Tibial nerve (tissue), 4 donors: ENCODE measurements around the gene YPEL2. TPM values are rescaled to one million over a fixed set of nuclear protein-coding genes. Genes with fewer than 3 reads are reported as not detected.
"Not testable (repeated sequence)": the region's sequence is repeated elsewhere in the genome, so short reads cannot be mapped to it uniquely, and the experiment has no call there.

Source experiments
- DNase-seq, 2 donors: peaks; one replicate each; pipeline ENCODE4 v3.0.0-alpha.2; 2019; ENCODE audit warnings: low spot score in 2 of 2
- H3K27ac ChIP-seq, 4 donors: fragments of 200-600 bp; sonication (generic) in 3 of 4; one replicate each; pipeline ENCODE4 v1.5.1; 2017 to 2019; ENCODE audit warnings: mild to moderate bottlenecking in 1 of 4
- H3K27me3 ChIP-seq, 2 donors: fragments of 200-600 bp; sonication (generic) in 1 of 2; one replicate each; pipeline versions ENCODE4 v1.5.1 to v1.6.0; 2017 to 2019
- H3K36me3 ChIP-seq, 3 donors: fragments of 200-600 bp; sonication (generic); one replicate each; pipeline ENCODE4 v1.5.1; 2018 to 2019
- H3K4me1 ChIP-seq, 4 donors: fragments of 200-600 bp; sonication (generic) in 3 of 4; one replicate each; pipeline ENCODE4 v1.5.1; 2017 to 2019
- H3K4me3 ChIP-seq, 4 donors: fragments of 200-600 bp; sonication (generic) in 3 of 4; one replicate each; pipeline ENCODE4 v1.5.1; 2017 to 2019; ENCODE audit warnings: mild to moderate bottlenecking in 1 of 4, moderate library complexity in 1 of 4
- H3K9me3 ChIP-seq, 4 donors: fragments of 200-600 bp; sonication (generic) in 3 of 4; one replicate each; pipeline ENCODE4 v1.5.1; 2017 to 2019
- CTCF ChIP-seq, 5 experiments: fragments of 200-600 bp in 3 of 5; fragments of 450-650 bp in 2 of 5; sonication (generic) in 3 of 5; IDR thresholded peaks; one replicate each; pipeline ENCODE4 v1.5.1; 2016 to 2019; ENCODE audit warnings: antibody characterized with exemption in 5 of 5, mild to moderate bottlenecking in 3 of 5, moderate library complexity in 2 of 5
- EP300 ChIP-seq, 2 donors: sonication (generic); formaldehyde crosslinking; IDR thresholded peaks; one replicate each; pipeline ENCODE4 v1.6.1; 2017; ENCODE audit warnings: antibody characterized with exemption in 2 of 2, mild to moderate bottlenecking in 1 of 2
- POLR2A ChIP-seq, 2 donors: fragments of 450-650 bp; IDR thresholded peaks; one replicate each; pipeline ENCODE4 v1.6.1; 2017; ENCODE audit warnings: antibody characterized with exemption in 2 of 2, mild to moderate bottlenecking in 2 of 2, moderate library complexity in 2 of 2
- WGBS, 2 donors: methylation state at CpG; one replicate each; pipeline ENCODE4 v1.1.5; 2018; 5-methylcytosine and 5-hydroxymethylcytosine counted together
- total RNA-seq, 4 donors: library from RNA; depleted of rRNA; stranded (reverse); fragments of >200 nt; gene quantifications; one replicate each; pipeline ENCODE4 v1.1.0, GENCODE V29; 2016

The YPEL2 gene
- total RNA-seq, 4 donors from 2014 or later, result 33.6 to 59.9 (median 48.7) TPM

GRCh38 chr17:59406808-59407381 is 75.4 kb downstream of the YPEL2 start:
- Histone ChIP-seq H3K4me1 (peaks cover 0 to 21% (median 3%) of the 10 kb centered on the region in 4 donors), H3K27ac (peak overlapping the region in 2 of 4 donors; percentile 26 to 73), H3K36me3 (peaks cover 0 to 52% (median 0%) of the 10 kb centered on the region in 3 donors), H3K27me3 (no peaks in the 10 kb centered on the region), H3K9me3 (peaks cover 0 to 11% (median 0%) of the 10 kb centered on the region in 4 donors), H3K4me3 (no peak overlapping the region)
- no peak for DNase-seq
- TF ChIP-seq EP300 (IDR thresholded peaks at IDR 0.05), result no peak
- no peak for TF ChIP-seq POLR2A (IDR thresholded peaks at IDR 0.05)
- no peak for TF ChIP-seq CTCF (IDR thresholded peaks at IDR 0.05)
- WGBS, 2 donors, result 22 to 43% methylated on average over 7 of the region's 7 CpGs

GRCh38 chr17:59409336-59410048 is 78.0 kb downstream of the YPEL2 start:
- no peaks in the 10 kb centered on the region for H3K27me3 ChIP-seq
- peaks cover 0 to 20% (median 3%) of the 10 kb centered on the region in 4 donors for H3K4me1 ChIP-seq
- peaks cover 0 to 11% (median 0%) of the 10 kb centered on the region in 4 donors for H3K9me3 ChIP-seq
- TF ChIP-seq CTCF (IDR thresholded peaks at IDR 0.05) (no peak), EP300 (IDR thresholded peaks at IDR 0.05) (no peak), POLR2A (IDR thresholded peaks at IDR 0.05) (no peak)
- peaks cover 0 to 26% (median 0%) of the 10 kb centered on the region in 3 donors for H3K36me3 ChIP-seq
- H3K4me3 ChIP-seq, result no peak overlapping the region
- WGBS, 2 donors, result 74 to 80% methylated on average over 3 of the region's 3 CpGs
- H3K27ac ChIP-seq, result no peak overlapping the region
- DNase-seq, result no peak

- H3K4me3 ChIP-seq, result no peak overlapping the region
- no peak overlapping the region for H3K27ac ChIP-seq
- H3K4me1 ChIP-seq, result peaks cover 0 to 20% (median 3%) of the 10 kb centered on the region in 4 donors
- DNase-seq, result no peak
- peaks cover 0 to 22% (median 0%) of the 10 kb centered on the region in 3 donors for H3K36me3 ChIP-seq
- peaks cover 0 to 11% (median 0%) of the 10 kb centered on the region in 4 donors for H3K9me3 ChIP-seq
- H3K27me3 ChIP-seq, result no peaks in the 10 kb centered on the region
- TF ChIP-seq POLR2A (IDR thresholded peaks at IDR 0.05) (no peak), EP300 (IDR thresholded peaks at IDR 0.05) (no peak), CTCF (IDR thresholded peaks at IDR 0.05) (no peak)
- 93 to 95% methylated on average over 4 of the region's 4 CpGs for WGBS, 2 donors
These were observed 78.6 kb downstream of the YPEL2 start for GRCh38 chr17:59410049-59410437.

GRCh38 chr17:59412431-59412830 is 81.0 kb downstream of the YPEL2 start:
- H3K4me1 ChIP-seq, DNase-seq, H3K4me3 ChIP-seq, H3K27ac ChIP-seq, H3K27me3 ChIP-seq: not testable (repeated sequence)
- Histone ChIP-seq H3K9me3 (peaks cover 0 to 11% (median 0%) of the 10 kb centered on the region in 4 donors), H3K36me3 (peaks cover 0 to 22% (median 0%) of the 10 kb centered on the region in 3 donors)
- WGBS, 2 donors, result 89% methylated on average over 5 of the region's 5 CpGs

- H3K27me3 ChIP-seq, result no peaks in the 10 kb centered on the region
- 61 to 72% methylated on average over 8 of the region's 8 CpGs for WGBS, 2 donors
- peaks cover 0 to 17% (median 0%) of the 10 kb centered on the region in 3 donors for H3K36me3 ChIP-seq
- no peak for TF ChIP-seq EP300 (IDR thresholded peaks at IDR 0.05)
- TF ChIP-seq CTCF (IDR thresholded peaks at IDR 0.05), result no peak
- no peak for TF ChIP-seq POLR2A (IDR thresholded peaks at IDR 0.05)
- H3K9me3 ChIP-seq, result peaks cover 0 to 11% (median 0%) of the 10 kb centered on the region in 4 donors
- no peak overlapping the region for H3K4me3 ChIP-seq
- DNase-seq, result no peak
- H3K4me1 ChIP-seq, result no peaks in the 10 kb centered on the region
- H3K27ac ChIP-seq, result no peak overlapping the region
These were observed 81.7 kb downstream of the YPEL2 start for GRCh38 chr17:59413014-59413766.
